Stimulated activated CD4-positive, alpha-beta T cell treated with anti-CD3 and anti-CD28 coated beads, Interleukin-15, amount 100 ng/mL, for 24 hours (primary cell): Measurements from ENCODE around the gene GRIN2D.

Experiments
- DNase-seq: peaks from one replicate; pipeline ENCODE4 v3.0.0-alpha.2; 2020

Gene GRIN2D

GRCh38 chr19:48443256-48443655, 49.8 kb downstream of the GRIN2D start:
- peak; percentile 24 for DNase-seq
